PFSK-1 (cell line): ENCODE data around the gene CERS5.

ENCODE experiments used
- POLR2AphosphoS5 ChIP-seq: IDR thresholded peaks from 2 replicates; pipeline ENCODE4 v1.6.1; 2012; ENCODE audit warnings: low read depth, mild to moderate bottlenecking, control low read depth, low read length, moderate library complexity
- TAF1 ChIP-seq: IDR thresholded peaks from 2 replicates; pipeline ENCODE4 v1.6.1; 2012; ENCODE audit warnings: low read length, control low read depth, borderline replicate concordance; ENCODE audit not compliant: insufficient read depth

GRCh38 chr12:50162230-50162629 is 4.9 kb downstream of the CERS5 start:
- TF ChIP-seq POLR2AphosphoS5 = no peak
- TF ChIP-seq TAF1 = no peak
